ENCODE results near the gene LRCH4.
"Not testable (repeated sequence)": the region's sequence is repeated elsewhere in the genome, so short reads cannot be mapped to it uniquely, and the experiment has no call there.

DNA sequence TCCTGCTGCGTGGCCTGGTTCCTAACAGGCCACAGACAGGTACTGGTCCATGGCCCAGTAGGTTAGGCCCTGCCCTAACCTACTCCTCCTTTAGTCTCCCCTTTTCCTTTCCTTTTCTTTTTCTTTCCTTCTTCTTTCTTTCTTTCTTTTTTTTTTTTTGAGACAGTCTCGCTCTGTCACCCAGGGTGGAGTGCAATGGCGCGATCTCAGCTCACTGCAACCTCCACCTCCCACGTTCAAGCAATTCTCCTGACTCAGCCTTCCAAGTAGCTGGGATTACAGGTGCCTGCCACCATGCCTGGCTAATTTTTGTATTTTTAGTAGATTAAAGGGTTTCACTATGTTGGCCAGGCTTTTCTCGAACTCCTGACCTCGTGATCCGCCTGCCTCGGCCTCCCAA is 49.9 kb downstream of the LRCH4 start:
- TF ChIP-seq POLR2A, SPI1, POLR2AphosphoS5, TAF1 (IDR thresholded peaks at IDR 0.05; ENCODE audit: low read depth, low read length): not testable (repeated sequence)
